H1 (cell line): ENCODE results near the gene SKAP1.

Experiments
- CEBPB ChIP-seq: IDR thresholded peaks from 2 replicates; pipeline ENCODE4 v1.6.1; 2012; ENCODE audit warnings: low read depth, low read length
- CHD2 ChIP-seq: IDR thresholded peaks from 2 replicates; pipeline ENCODE4 v1.6.1; 2012; ENCODE audit warnings: low read length, improper control_type of control experiment
- EP300 ChIP-seq, 2 experiments: IDR thresholded peaks; 1 replicate in 1 of 2; 2 replicates in 1 of 2; pipeline ENCODE4 v1.6.1; 2011 to 2012; ENCODE audit warnings: low read depth in 2 of 2, low read length in 2 of 2, mild to moderate bottlenecking in 2 of 2, borderline replicate concordance in 1 of 2, inconsistent platforms in 1 of 2, moderate library complexity in 1 of 2
- GABPA ChIP-seq: IDR thresholded peaks from 2 replicates; pipeline ENCODE4 v1.6.1; 2011; ENCODE audit warnings: mild to moderate bottlenecking, low read length, moderate library complexity, borderline replicate concordance; ENCODE audit not compliant: insufficient read depth
- NANOG ChIP-seq: IDR thresholded peaks from 2 replicates; pipeline ENCODE4 v1.6.1; 2011; ENCODE audit warnings: low read length, low read depth, mild to moderate bottlenecking, inconsistent platforms; ENCODE audit not compliant: insufficient read depth, poor library complexity, severe bottlenecking
- POLR2A ChIP-seq, 2 experiments: IDR thresholded peaks; 1 replicate in 1 of 2; 2 replicates in 1 of 2; pipeline ENCODE4 v1.6.1; 2011; ENCODE audit warnings: low read depth in 2 of 2, low read length in 2 of 2, mild to moderate bottlenecking in 2 of 2; ENCODE audit errors: control extremely low read depth in 1 of 2
- POLR2AphosphoS5 ChIP-seq: IDR thresholded peaks from 2 replicates; pipeline ENCODE4 v1.6.1; 2011; ENCODE audit warnings: low read depth, low read length
- POU5F1 ChIP-seq: IDR thresholded peaks from 2 replicates; pipeline ENCODE4 v1.6.1; 2011; ENCODE audit warnings: low read depth, mild to moderate bottlenecking, low read length, moderate library complexity
- SAP30 ChIP-seq: fragments of 300-600 bp; sonication (generic); IDR thresholded peaks from 2 replicates; pipeline ENCODE4 v1.7.1; 2012; ENCODE audit warnings: low read length, moderate library complexity, mild to moderate bottlenecking, inconsistent platforms; ENCODE audit not compliant: insufficient read depth, insufficient replicate concordance
- SUZ12 ChIP-seq: fragments of 200-600 bp; sonication (generic); IDR thresholded peaks from 2 replicates; pipeline ENCODE4 v1.6.1; 2012; ENCODE audit warnings: mild to moderate bottlenecking, inconsistent platforms, low read length, moderate library complexity, mixed read lengths
- TAF1 ChIP-seq: IDR thresholded peaks from 2 replicates; pipeline ENCODE4 v1.6.1; 2011; ENCODE audit warnings: mild to moderate bottlenecking, low read depth, low read length
- TF ChIP-seq, protein P1 (sequence below), 3 experiments: IDR thresholded peaks; 1 replicate in 2 of 3; 2 replicates in 1 of 3; pipeline versions ENCODE4 v1.5.1 to v1.6.1; 2011; ENCODE audit warnings: low read length in 3 of 3, mild to moderate bottlenecking in 3 of 3, inconsistent platforms in 2 of 3, low read depth in 1 of 3, moderate library complexity in 1 of 3; ENCODE audit not compliant: insufficient read depth in 1 of 3; ENCODE audit errors: control extremely low read depth in 1 of 3
- TF ChIP-seq, protein P2 (sequence below): IDR thresholded peaks from 2 replicates; pipeline ENCODE4 v1.6.1; 2011; ENCODE audit warnings: low read length, improper control_type of control experiment

DNA sequence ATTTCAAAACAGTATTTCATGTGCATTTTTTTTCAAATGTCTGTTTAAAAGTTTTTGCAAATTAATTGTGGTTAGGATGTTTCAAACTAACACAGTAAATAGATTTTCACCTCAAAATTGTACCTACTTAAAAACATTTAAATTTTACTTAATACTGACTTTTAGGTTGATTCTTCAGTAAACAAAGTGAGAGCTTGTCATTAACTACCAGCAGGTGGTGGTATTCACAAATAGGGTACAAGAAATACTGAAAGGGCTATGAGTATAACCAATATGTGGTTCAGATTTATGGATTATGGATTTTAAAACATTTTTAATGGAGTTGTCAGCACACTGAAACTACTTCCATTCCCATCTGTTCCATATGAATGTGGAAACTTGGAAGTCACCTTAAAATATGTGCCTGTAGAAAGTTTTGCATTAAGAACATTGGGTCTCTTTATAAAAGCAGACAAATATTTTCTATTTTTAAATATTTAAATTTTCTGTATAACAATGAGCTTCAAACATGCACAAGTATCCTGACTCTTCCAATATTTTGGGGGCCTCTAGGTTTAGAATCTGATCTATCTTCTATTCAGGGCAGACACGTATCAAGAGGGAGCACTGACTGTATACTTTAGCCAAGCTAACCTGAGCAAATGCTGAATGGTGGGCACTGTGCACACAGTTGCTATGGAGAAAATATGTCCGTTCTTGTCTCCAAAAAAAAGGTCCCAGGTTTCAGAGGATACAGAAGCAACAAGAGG lies 166.9 kb downstream of the SKAP1 start:
- TF ChIP-seq CHD2 (no peak), CEBPB (no peak), NANOG (no peak), EP300 (IDR thresholded peaks at IDR 0.05; ENCODE audit: borderline replicate concordance in 1 of 2, low read depth in 2 of 2, low read length in 2 of 2) (no peak), GABPA (no peak), POLR2AphosphoS5 (no peak), TAF1 (no peak), POLR2A (IDR thresholded peaks at IDR 0.05; ENCODE audit: control extremely low read depth in 1 of 2, low read depth in 2 of 2, low read length in 2 of 2) (no peak), SUZ12 (no peak), SAP30 (no peak), POU5F1 (no peak)
- TF ChIP-seq, protein P1, sequence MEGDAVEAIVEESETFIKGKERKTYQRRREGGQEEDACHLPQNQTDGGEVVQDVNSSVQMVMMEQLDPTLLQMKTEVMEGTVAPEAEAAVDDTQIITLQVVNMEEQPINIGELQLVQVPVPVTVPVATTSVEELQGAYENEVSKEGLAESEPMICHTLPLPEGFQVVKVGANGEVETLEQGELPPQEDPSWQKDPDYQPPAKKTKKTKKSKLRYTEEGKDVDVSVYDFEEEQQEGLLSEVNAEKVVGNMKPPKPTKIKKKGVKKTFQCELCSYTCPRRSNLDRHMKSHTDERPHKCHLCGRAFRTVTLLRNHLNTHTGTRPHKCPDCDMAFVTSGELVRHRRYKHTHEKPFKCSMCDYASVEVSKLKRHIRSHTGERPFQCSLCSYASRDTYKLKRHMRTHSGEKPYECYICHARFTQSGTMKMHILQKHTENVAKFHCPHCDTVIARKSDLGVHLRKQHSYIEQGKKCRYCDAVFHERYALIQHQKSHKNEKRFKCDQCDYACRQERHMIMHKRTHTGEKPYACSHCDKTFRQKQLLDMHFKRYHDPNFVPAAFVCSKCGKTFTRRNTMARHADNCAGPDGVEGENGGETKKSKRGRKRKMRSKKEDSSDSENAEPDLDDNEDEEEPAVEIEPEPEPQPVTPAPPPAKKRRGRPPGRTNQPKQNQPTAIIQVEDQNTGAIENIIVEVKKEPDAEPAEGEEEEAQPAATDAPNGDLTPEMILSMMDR (IDR thresholded peaks at IDR 0.05; ENCODE audit: control extremely low read depth in 1 of 3, insufficient read depth in 1 of 3, low read depth in 1 of 3, low read length in 3 of 3) = peak in 1 of 3 experiments; percentile 10; a peak in 2 of 4 replicates
- TF ChIP-seq, protein P2, sequence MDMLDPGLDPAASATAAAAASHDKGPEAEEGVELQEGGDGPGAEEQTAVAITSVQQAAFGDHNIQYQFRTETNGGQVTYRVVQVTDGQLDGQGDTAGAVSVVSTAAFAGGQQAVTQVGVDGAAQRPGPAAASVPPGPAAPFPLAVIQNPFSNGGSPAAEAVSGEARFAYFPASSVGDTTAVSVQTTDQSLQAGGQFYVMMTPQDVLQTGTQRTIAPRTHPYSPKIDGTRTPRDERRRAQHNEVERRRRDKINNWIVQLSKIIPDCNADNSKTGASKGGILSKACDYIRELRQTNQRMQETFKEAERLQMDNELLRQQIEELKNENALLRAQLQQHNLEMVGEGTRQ = no peak
